NCI-H69 (cell line): ENCODE measurements around the gene OR52L1.

Source experiments
- DNase-seq: peaks from one replicate; lab custom pipeline; 2025; lab: John Stamatoyannopoulos, UW

Gene OR52L1

DNA sequence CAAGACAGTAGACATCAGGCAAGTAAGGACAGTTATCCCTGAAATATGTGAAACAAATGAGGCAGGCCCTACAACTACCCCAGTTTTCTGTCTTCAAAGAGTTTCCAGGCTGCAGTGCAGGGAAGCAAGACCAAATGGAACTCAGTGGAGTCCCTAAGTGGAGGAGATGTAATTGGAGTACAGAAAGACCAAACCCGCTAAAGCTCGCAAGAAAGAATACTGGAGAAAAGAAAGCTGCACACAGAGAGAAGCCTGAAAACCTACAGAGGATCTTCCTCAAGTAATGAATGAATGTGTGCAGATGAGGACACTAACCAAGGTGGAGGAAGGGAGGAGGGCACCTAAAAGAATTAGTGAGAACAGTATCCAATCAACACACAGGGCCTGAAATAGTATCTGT is 46.0 kb downstream of the OR52L1 start:
- no peak for DNase-seq

GRCh38 chr11:5938603-5938965 is 48.2 kb downstream of the OR52L1 start:
- no peak for DNase-seq

DNA sequence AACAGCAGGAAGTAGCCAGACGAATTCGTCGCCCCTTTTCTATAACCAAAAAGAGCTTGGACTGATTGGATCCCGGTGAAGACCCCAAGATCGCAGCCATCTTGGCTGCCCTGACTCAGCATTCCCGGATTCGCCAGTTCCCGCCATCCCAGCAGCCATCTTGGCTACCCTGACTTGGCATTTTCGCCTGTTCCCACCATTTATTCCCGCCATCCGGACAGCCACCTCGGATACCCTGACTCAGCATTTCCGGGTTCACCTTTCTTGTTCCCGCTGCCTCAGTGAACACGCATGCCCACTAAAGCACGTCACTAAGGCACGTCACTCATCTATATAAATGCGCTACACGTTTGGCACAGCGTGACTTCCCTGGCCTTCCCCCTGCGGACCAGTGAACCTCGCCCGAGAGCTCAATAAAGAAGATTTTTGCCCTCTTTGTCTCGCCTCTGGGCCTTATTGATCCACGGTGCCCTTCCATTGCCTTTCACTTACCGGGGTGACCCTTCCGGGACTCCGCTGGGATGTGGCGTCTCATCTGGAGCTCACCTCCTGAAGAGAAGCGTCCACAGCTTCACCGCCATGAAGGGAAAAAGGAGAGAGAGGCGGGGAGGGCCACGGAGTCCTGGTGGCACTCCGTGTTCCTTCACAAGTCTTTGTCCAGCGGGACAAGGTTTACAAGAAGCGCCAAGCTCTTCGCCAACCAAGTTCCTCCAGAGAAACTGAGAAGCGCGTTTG is 48.8 kb downstream of the OR52L1 start:
- no peak for DNase-seq
